ENCODE measurements around the gene FOXD4L6.
"Not testable (repeated sequence)": the region's sequence is repeated elsewhere in the genome, so short reads cannot be mapped to it uniquely, and the experiment has no call there.

GRCh38 chr9:41119719-41120118 lies 8.8 kb downstream of the FOXD4L6 start:
- TF ChIP-seq POLR2AphosphoS5 (IDR thresholded peaks at IDR 0.05); POLR2A (IDR thresholded peaks at IDR 0.05); CTCF (IDR thresholded peaks at IDR 0.05); EP300 (IDR thresholded peaks at IDR 0.05; ENCODE audit: low read depth): not testable (repeated sequence)

Data from transverse colon (tissue), 4 donors.